ENCODE measurements around the gene ZNF3.

ZNF3 gene

DNA sequence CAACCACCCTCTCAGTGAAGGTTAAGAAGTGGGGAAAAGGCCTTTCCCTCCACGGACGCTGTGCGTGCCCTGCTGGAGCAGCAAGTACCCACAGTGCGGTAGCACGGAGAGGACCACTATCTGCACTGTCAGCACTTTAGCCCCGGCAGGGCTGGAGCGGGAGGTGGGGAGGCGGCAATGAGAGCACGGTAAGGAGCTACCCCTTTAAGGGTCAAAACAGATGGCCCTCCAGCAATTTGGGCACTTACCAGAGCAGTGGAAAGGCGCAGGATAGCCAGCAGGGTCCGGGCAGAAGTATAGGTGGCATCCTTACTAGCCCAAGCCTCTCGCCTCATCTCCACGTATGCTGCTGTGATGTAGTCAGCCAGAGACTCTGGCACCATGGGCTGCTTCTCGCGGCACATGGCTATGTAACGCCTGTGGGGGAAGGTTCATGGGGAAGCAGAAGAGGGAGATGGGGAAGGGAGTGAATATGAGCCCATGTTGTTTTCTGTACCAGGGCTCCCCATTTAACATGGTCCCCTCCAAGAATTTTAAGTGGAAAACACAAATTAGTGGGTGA is 12.5 kb upstream of the ZNF3 start (continued):
- TF ChIP-seq, protein P1, sequence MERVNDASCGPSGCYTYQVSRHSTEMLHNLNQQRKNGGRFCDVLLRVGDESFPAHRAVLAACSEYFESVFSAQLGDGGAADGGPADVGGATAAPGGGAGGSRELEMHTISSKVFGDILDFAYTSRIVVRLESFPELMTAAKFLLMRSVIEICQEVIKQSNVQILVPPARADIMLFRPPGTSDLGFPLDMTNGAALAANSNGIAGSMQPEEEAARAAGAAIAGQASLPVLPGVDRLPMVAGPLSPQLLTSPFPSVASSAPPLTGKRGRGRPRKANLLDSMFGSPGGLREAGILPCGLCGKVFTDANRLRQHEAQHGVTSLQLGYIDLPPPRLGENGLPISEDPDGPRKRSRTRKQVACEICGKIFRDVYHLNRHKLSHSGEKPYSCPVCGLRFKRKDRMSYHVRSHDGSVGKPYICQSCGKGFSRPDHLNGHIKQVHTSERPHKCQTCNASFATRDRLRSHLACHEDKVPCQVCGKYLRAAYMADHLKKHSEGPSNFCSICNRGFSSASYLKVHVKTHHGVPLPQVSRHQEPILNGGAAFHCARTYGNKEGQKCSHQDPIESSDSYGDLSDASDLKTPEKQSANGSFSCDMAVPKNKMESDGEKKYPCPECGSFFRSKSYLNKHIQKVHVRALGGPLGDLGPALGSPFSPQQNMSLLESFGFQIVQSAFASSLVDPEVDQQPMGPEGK (tag by site-specific recombination; IDR thresholded peaks at IDR 0.05) = no peak
- TF ChIP-seq, protein P2, sequence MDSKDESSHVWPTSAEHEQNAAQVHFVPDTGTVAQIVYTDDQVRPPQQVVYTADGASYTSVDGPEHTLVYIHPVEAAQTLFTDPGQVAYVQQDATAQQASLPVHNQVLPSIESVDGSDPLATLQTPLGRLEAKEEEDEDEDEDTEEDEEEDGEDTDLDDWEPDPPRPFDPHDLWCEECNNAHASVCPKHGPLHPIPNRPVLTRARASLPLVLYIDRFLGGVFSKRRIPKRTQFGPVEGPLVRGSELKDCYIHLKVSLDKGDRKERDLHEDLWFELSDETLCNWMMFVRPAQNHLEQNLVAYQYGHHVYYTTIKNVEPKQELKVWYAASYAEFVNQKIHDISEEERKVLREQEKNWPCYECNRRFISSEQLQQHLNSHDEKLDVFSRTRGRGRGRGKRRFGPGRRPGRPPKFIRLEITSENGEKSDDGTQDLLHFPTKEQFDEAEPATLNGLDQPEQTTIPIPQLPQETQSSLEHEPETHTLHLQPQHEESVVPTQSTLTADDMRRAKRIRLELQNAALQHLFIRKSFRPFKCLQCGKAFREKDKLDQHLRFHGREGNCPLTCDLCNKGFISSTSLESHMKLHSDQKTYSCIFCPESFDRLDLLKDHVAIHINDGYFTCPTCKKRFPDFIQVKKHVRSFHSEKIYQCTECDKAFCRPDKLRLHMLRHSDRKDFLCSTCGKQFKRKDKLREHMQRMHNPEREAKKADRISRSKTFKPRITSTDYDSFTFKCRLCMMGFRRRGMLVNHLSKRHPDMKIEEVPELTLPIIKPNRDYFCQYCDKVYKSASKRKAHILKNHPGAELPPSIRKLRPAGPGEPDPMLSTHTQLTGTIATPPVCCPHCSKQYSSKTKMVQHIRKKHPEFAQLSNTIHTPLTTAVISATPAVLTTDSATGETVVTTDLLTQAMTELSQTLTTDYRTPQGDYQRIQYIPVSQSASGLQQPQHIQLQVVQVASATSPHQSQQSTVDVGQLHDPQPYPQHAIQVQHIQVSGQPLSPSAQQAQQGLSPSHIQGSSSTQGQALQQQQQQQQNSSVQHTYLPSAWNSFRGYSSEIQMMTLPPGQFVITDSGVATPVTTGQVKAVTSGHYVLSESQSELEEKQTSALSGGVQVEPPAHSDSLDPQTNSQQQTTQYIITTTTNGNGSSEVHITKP (tag by site-specific recombination; IDR thresholded peaks at IDR 0.05) = peak; percentile 42; the same call in 1 of the 2 replicates
- TF ChIP-seq ZNF660 (tag by site-specific recombination; IDR thresholded peaks at IDR 0.05) (0 out of 2 replicates have a peak, but pooled peaks have one; percentile 4), ZIC2 (tag by site-specific recombination; IDR thresholded peaks at IDR 0.05) (peak; percentile 26; the same call in 1 of the 2 replicates), ZNF366 (tag by site-specific recombination; conservative IDR thresholded peaks at IDR 0.05) (0 out of 2 replicates have a peak, but pooled peaks have one; percentile 11)
- TF ChIP-seq, protein P3, sequence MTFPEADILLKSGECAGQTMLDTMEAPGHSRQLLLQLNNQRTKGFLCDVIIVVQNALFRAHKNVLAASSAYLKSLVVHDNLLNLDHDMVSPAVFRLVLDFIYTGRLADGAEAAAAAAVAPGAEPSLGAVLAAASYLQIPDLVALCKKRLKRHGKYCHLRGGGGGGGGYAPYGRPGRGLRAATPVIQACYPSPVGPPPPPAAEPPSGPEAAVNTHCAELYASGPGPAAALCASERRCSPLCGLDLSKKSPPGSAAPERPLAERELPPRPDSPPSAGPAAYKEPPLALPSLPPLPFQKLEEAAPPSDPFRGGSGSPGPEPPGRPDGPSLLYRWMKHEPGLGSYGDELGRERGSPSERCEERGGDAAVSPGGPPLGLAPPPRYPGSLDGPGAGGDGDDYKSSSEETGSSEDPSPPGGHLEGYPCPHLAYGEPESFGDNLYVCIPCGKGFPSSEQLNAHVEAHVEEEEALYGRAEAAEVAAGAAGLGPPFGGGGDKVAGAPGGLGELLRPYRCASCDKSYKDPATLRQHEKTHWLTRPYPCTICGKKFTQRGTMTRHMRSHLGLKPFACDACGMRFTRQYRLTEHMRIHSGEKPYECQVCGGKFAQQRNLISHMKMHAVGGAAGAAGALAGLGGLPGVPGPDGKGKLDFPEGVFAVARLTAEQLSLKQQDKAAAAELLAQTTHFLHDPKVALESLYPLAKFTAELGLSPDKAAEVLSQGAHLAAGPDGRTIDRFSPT (tag by site-specific recombination; IDR thresholded peaks at IDR 0.05) = peak; percentile 31; the same call in 1 of the 2 replicates
- TF ChIP-seq, protein P4, sequence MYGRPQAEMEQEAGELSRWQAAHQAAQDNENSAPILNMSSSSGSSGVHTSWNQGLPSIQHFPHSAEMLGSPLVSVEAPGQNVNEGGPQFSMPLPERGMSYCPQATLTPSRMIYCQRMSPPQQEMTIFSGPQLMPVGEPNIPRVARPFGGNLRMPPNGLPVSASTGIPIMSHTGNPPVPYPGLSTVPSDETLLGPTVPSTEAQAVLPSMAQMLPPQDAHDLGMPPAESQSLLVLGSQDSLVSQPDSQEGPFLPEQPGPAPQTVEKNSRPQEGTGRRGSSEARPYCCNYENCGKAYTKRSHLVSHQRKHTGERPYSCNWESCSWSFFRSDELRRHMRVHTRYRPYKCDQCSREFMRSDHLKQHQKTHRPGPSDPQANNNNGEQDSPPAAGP (tag by site-specific recombination; IDR thresholded peaks at IDR 0.05) = 0 out of 2 replicates have a peak, but pooled peaks have one; percentile 21

DNA sequence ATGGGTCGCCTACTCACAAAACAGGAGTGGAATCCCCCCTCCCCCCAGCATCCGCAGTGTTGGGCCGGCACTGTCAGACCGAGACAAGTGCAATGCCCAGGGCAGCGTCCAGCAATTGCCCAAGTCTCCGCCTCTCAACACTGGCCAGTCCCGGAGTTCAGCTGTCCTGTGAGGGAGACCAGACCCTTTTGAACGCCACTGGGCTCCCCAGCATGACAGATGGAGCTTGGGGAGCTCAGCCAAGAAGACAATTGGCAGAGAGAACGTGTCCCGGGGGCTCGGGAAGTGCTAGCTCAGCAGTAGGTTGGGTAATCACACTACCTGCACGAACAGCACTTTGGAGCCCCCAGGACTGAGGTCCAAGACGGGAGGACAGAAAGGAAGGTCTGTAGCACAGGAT is 12.0 kb upstream of the ZNF3 start:
- peaks cover 49 to 82% of the 10 kb centered on the region in 2 experiments for H3K36me3 ChIP-seq (ENCODE audit: control insufficient read depth in 2 of 2, insufficient read depth in 1 of 2, low read length in 2 of 2)
- no peaks in the 10 kb centered on the region for H3K9me3 ChIP-seq (ENCODE audit: control insufficient read depth, insufficient read depth, low read depth, low read length)
- TF ChIP-seq, protein P5, sequence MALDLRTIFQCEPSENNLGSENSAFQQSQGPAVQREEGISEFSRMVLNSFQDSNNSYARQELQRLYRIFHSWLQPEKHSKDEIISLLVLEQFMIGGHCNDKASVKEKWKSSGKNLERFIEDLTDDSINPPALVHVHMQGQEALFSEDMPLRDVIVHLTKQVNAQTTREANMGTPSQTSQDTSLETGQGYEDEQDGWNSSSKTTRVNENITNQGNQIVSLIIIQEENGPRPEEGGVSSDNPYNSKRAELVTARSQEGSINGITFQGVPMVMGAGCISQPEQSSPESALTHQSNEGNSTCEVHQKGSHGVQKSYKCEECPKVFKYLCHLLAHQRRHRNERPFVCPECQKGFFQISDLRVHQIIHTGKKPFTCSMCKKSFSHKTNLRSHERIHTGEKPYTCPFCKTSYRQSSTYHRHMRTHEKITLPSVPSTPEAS (tag by site-specific recombination; IDR thresholded peaks at IDR 0.05) = no peak
- peak; percentile 36; the same call in 1 of the 2 replicates for TF ChIP-seq ZIC2 (tag by site-specific recombination; IDR thresholded peaks at IDR 0.05)
- TF ChIP-seq ZNF660 (tag by site-specific recombination; IDR thresholded peaks at IDR 0.05) = peak; percentile 74
- TF ChIP-seq ZNF561 (tag by site-specific recombination; IDR thresholded peaks at IDR 0.05; ENCODE audit: borderline replicate concordance) = no peak
- peaks cover 6% of the 10 kb centered on the region for H3K4me1 ChIP-seq (ENCODE audit: control insufficient read depth, insufficient read depth, low read length)
- no peak overlapping the region for H3K4me3 ChIP-seq (ENCODE audit: low read depth, low read length)
- peak overlapping the region; percentile 13; the same call in 1 of the 2 replicates for H3K27ac ChIP-seq (ENCODE audit: extremely low read depth, low read depth, low read length)
- CTCF ChIA-PET = no interaction called here
- POLR2A ChIA-PET = interaction anchor here (1.0 to 7.9 kb wide), 2 partner anchors 7 to 21 kb away, joined by 4 to 115 read pairs; partner anchors contain the start of genes AP4M1 and MCM7

DNA sequence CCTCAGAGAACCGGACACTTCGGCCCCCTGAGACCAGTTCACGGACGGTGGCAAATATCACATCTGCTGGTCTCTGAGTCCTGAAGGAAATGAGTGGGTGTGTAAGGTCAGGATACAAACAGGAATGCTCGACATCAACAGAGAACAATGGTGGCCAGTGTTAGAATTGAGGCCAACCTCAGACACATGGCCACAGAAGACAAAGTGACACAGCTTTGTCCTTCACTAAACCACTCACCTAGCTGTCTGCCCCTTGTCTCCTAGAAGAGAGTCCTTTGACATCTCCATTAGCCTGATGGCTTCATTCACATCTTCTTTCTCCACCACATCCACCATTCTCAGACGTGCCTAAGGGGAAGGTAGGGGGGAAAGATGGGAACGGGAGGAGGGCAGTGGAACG is 11.5 kb upstream of the ZNF3 start:
- peaks cover 8% of the 10 kb centered on the region for H3K4me1 ChIP-seq (ENCODE audit: control insufficient read depth, insufficient read depth, low read length)
- ChIA-PET CTCF (no interaction called here), POLR2A (interaction anchor here (1.2 to 7.9 kb wide), 2 partner anchors 8 to 11 kb away, joined by 5 to 115 read pairs; partner anchors contain the start of genes AP4M1 and MCM7)
- H3K9me3 ChIP-seq (ENCODE audit: control insufficient read depth, insufficient read depth, low read depth, low read length) = no peaks in the 10 kb centered on the region
- H3K4me3 ChIP-seq (ENCODE audit: low read depth, low read length) = no peak overlapping the region
- H3K36me3 ChIP-seq (ENCODE audit: control insufficient read depth in 2 of 2, insufficient read depth in 1 of 2, low read length in 2 of 2) = peaks cover 45 to 78% of the 10 kb centered on the region in 2 experiments
- H3K27ac ChIP-seq (ENCODE audit: extremely low read depth, low read depth, low read length) = peak overlapping the region; percentile 13; the same call in 1 of the 2 replicates
- TF ChIP-seq ZNF560 (tag by site-specific recombination; IDR thresholded peaks at IDR 0.05; ENCODE audit: borderline replicate concordance) = no peak
- TF ChIP-seq ZNF184 (tag by site-specific recombination; IDR thresholded peaks at IDR 0.05) = no peak
- TF ChIP-seq HOXC10 (CRISPR knock-in tag; IDR thresholded peaks at IDR 0.05) = no peak
- no peak for TF ChIP-seq OSR2 (tag by site-specific recombination; IDR thresholded peaks at IDR 0.05)
- no peak for TF ChIP-seq ZNF211 (tag by site-specific recombination; IDR thresholded peaks at IDR 0.05; ENCODE audit: low read depth)
- TF ChIP-seq ZBTB17 (tag by site-specific recombination; IDR thresholded peaks at IDR 0.05) = no peak
- TF ChIP-seq, protein P6, sequence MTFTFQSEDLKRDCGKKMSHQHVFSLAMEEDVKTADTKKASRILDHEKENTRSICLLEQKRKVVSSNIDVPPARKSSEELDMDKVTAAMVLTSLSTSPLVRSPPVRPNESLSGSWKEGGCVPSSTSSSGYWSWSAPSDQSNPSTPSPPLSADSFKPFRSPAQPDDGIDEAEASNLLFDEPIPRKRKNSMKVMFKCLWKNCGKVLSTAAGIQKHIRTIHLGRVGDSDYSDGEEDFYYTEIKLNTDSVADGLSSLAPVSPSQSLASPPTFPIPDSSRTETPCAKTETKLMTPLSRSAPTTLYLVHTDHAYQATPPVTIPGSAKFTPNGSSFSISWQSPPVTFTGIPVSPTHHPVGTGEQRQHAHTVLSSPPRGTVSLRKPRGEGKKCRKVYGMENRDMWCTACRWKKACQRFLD (tag by site-specific recombination; IDR thresholded peaks at IDR 0.05) = no peak

Data from HEK293 (cell line).